B cell (primary cell): ENCODE data around the gene SLITRK2. TPM values are rescaled to one million over a fixed set of nuclear protein-coding genes. Genes with fewer than 3 reads are reported as not detected.

Experiments used
- ATAC-seq: fragments of 200-7000 bp; cut with Tn5 transposase; one replicate; pipeline ENCODE4 v1.10.0; 2021; ENCODE audit warnings: low read depth, mild to moderate bottlenecking, moderate number of reproducible peaks, moderate library complexity
- CTCF ChIA-PET: fragments of 350-600 bp; sonication (Branson Sonifier 250); formaldehyde crosslinking; loops from one replicate; lab custom pipeline; 2021; ENCODE audit warnings: antibody characterized with exemption, inconsistent platforms; lab: Charles Lee
- POLR2A ChIA-PET: fragments of 350-600 bp; sonication (Branson Sonifier 250); formaldehyde crosslinking; loops from one replicate; lab custom pipeline; 2021; ENCODE audit warnings: antibody characterized with exemption; lab: Charles Lee
- DNase-seq: peaks from one replicate; pipeline ENCODE4 v3.0.0; 2013
- H2AFZ ChIP-seq: 2 replicates; pipeline ENCODE4 v1.6.1; 2012; ENCODE audit warnings: mild to moderate bottlenecking, low read depth, low read length; ENCODE audit not compliant: insufficient read depth, poor library complexity, severe bottlenecking
- H3K27ac ChIP-seq, 2 donors: 1 replicate in 1 of 2; 2 replicates in 1 of 2; pipeline ENCODE4 v1.5.1; 2012 to 2013; ENCODE audit warnings: low read length in 2 of 2, mild to moderate bottlenecking in 2 of 2, moderate library complexity in 1 of 2
- H3K27me3 ChIP-seq, 4 experiments: fragments of 200-600 bp in 1 of 4; sonication (generic) in 1 of 4; replicated peaks in 1 of 4; 1 replicate in 2 of 4; 2 replicates in 2 of 4; pipeline versions ENCODE4 v1.6.1 to v1.7.0; 2013 to 2016; ENCODE audit warnings: low read length in 3 of 4, mild to moderate bottlenecking in 2 of 4, mixed read lengths in 1 of 4, moderate library complexity in 1 of 4; ENCODE audit not compliant: insufficient read depth in 4 of 4, control insufficient read depth in 3 of 4; ENCODE audit errors: control extremely low read depth in 1 of 4
- H3K36me3 ChIP-seq, 2 experiments: replicated peaks in 1 of 2; 1 replicate in 1 of 2; 2 replicates in 1 of 2; pipeline versions ENCODE4 v1.6.1 to v1.7.1; 2013; ENCODE audit warnings: low read length in 1 of 2; ENCODE audit not compliant: insufficient read depth in 2 of 2, control insufficient read depth in 1 of 2; ENCODE audit errors: control extremely low read depth in 1 of 2, extremely low read depth in 1 of 2
- H3K4me1 ChIP-seq, 2 donors: fragments of 200-600 bp in 1 of 2; sonication (generic) in 1 of 2; 1 replicate in 1 of 2; 2 replicates in 1 of 2; pipeline versions ENCODE4 v1.5.1 to v1.6.1; 2013 to 2017; ENCODE audit warnings: low read length in 2 of 2; ENCODE audit not compliant: control insufficient read depth in 2 of 2, insufficient read depth in 2 of 2
- H3K4me2 ChIP-seq: replicated peaks from 2 replicates; pipeline ENCODE3; 2012; ENCODE audit warnings: mild to moderate bottlenecking, low read depth, low read length; ENCODE audit not compliant: poor library complexity, severe bottlenecking
- H3K4me3 ChIP-seq, 5 experiments: fragments of 200-600 bp in 1 of 5; sonication (generic) in 1 of 5; 1 replicate in 3 of 5; 2 replicates in 2 of 5; pipeline versions ENCODE4 v1.5.1 to v1.7.0; 2011 to 2016; ENCODE audit warnings: low read length in 4 of 5, mild to moderate bottlenecking in 4 of 5, low read depth in 2 of 5, control low read depth in 1 of 5, moderate library complexity in 1 of 5; ENCODE audit not compliant: insufficient read depth in 1 of 5; ENCODE audit errors: control extremely low read depth in 1 of 5, extremely low read depth in 1 of 5
- H3K79me2 ChIP-seq: fragments of 200-600 bp; sonication (generic); one replicate; pipeline ENCODE4 v1.6.0; 2016; ENCODE audit warnings: low read length; ENCODE audit not compliant: control insufficient read depth, insufficient read depth
- H3K9ac ChIP-seq: fragments of 200-600 bp; sonication (generic); 2 replicates; pipeline ENCODE4 v1.6.1; 2017; ENCODE audit warnings: mild to moderate bottlenecking, low read length, moderate library complexity
- H3K9me3 ChIP-seq, 3 donors: one replicate each; pipeline versions ENCODE4 v1.6.1 to v1.7.1; 2013; ENCODE audit warnings: low read length in 2 of 3; ENCODE audit not compliant: control insufficient read depth in 2 of 3, insufficient read depth in 1 of 3; ENCODE audit errors: control extremely low read depth in 1 of 3
- H4K20me1 ChIP-seq: 2 replicates; pipeline ENCODE4 v1.6.0; 2012; ENCODE audit warnings: mild to moderate bottlenecking, low read length; ENCODE audit not compliant: insufficient read depth, control insufficient read depth, poor library complexity, severe bottlenecking
- H3K27ac Mint-ChIP-seq: one replicate; pipeline ENCODE4 v1.8.0; 2021; ENCODE audit warnings: mixed read lengths
- H3K27me3 Mint-ChIP-seq: one replicate; pipeline ENCODE4 v1.8.0; 2021; ENCODE audit warnings: mixed read lengths
- H3K4me1 Mint-ChIP-seq: one replicate; pipeline ENCODE4 v1.8.0; 2021; ENCODE audit warnings: mixed read lengths
- H3K4me3 Mint-ChIP-seq: one replicate; pipeline ENCODE4 v1.8.0; 2021; ENCODE audit warnings: mixed read lengths
- H3K9me3 Mint-ChIP-seq: one replicate; pipeline ENCODE4 v1.8.0; 2022; ENCODE audit warnings: mixed read lengths; ENCODE audit not compliant: insufficient read depth
- EZH2 ChIP-seq: IDR thresholded peaks from 2 replicates; pipeline ENCODE4 v1.6.1; 2012; ENCODE audit warnings: borderline replicate concordance, low read depth, mild to moderate bottlenecking, moderate library complexity, low read length; ENCODE audit not compliant: insufficient read depth, poor library complexity, severe bottlenecking
- WGBS: methylation state at CpG from one replicate; pipeline ENCODE4 v1.1.5; 2013; ENCODE audit warnings: missing lambda C conversion rate; ENCODE audit not compliant: insufficient coverage; 5-methylcytosine and 5-hydroxymethylcytosine counted together
- intact Hi-C: fragments of 100-400 bp; cut with micrococcal nuclease; formaldehyde crosslinking; loops from one replicate; pipeline ENCODE4 v1.10.0; 2022
- polyA plus RNA-seq: library from polyadenylated mRNA; depleted of rRNA; stranded (reverse); fragments of >200 nt; gene quantifications from 2 replicates; pipeline ENCODE4 v1.2.3, GENCODE V29; 2012
- total RNA-seq, 2 donors: library from RNA; stranded (reverse); fragments of 120-200 nt in 1 of 2; gene quantifications; 1 replicate in 1 of 2; 2 replicates in 1 of 2; pipeline versions ENCODE4 v1.2.3 to v1.2.4, GENCODE V29; 2013 to 2022
- TF ChIP-seq, protein P1 (sequence below): fragments of 200-600 bp; IDR thresholded peaks from one replicate; pipeline ENCODE4 v1.8.0; 2022; ENCODE audit warnings: antibody characterized with exemption, mild to moderate bottlenecking

SLITRK2 gene
- total and polyA plus RNA-seq, 2 donors (not counting 1 experiment from before 2014, with no cell fraction given): not detected

DNA sequence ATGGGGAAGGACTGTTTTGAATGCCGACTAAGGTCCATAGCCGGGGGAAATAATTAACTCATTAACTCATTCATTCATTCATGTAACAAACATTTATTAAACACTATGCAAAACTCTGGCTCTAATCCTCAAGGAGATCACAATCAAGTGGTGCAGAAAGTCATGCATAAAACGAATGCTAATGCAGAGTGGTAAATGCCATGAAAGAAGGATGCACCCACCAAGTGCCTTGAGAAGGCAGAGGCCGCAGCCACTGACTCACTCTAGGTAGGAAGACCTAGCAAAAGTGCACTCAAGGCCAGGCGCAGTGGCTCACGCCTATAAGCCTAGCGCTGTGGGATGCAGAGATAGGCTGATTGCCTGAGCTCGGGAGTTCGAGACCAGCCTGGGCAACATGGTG, 22.9 kb downstream of the SLITRK2 start:
- Mint-ChIP-seq H3K27me3 (no peaks in the 10 kb centered on the region), H3K4me1 (no peaks in the 10 kb centered on the region), H3K4me3 (no peak overlapping the region), H3K27ac (no peak overlapping the region), H3K9me3 (no peaks in the 10 kb centered on the region)
- H3K4me3 ChIP-seq: no peak overlapping the region
- H2AFZ ChIP-seq: no peak overlapping the region
- no peaks in the 10 kb centered on the region for H3K4me1 ChIP-seq
- no peak overlapping the region for H3K4me2 ChIP-seq
- DNase-seq (no peak), ATAC-seq (no peak)
- TF ChIP-seq EZH2: no peak
- WGBS: 100% methylated on average over 2 of the region's 9 CpGs
- H4K20me1 ChIP-seq: no peaks in the 10 kb centered on the region
- H3K79me2 ChIP-seq: no peaks in the 10 kb centered on the region
- H3K27me3 ChIP-seq: no peaks in the 10 kb centered on the region
- CTCF ChIA-PET: no interaction called here
- no peak overlapping the region for H3K27ac ChIP-seq
- H3K36me3 ChIP-seq: no peaks in the 10 kb centered on the region
- no peak overlapping the region for H3K9ac ChIP-seq
- POLR2A ChIA-PET: no interaction called here
- H3K9me3 ChIP-seq: no peaks in the 10 kb centered on the region
- intact Hi-C loops: no loop called here

DNA sequence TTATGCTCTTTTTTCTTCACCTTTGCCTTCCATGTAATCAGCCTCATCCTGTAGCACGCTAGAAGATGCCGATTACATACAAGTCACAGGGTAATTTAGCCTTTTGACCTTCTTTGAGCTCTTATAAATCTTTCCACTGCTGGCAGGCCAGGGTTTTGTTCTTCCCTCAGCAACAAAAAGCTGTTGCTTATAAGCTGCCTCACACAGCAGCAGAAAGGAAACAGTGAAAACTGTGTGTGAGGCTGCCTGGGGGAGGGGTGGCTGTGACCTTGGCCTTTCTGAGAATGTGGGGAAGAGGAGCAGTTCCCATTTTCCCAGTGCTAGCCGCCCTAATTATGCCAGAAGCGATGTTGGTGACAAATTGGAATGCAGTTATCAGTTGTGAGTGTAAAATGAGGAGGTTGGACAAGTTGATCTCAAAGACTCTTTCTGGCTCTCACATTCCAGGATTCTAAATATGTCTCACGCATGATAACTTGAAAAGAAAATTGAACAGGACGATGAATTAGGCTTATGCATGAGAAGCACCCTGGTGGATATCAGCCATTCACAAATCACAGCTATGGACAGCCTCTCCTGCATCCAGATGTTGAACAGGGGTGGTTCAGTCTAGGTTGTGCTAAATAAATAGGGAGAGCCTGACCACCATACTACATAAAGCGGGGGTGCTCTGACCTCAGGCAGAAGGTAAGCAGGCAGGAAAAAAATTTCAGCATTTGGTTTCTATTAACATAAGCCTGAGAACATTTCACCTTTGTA, 25.7 kb downstream of the SLITRK2 start:
- Histone ChIP-seq H3K79me2 (no peaks in the 10 kb centered on the region), H3K9me3 (no peaks in the 10 kb centered on the region), H3K36me3 (no peaks in the 10 kb centered on the region), H3K4me3 (no peak overlapping the region), H3K4me2 (no peak overlapping the region), H3K27me3 (no peaks in the 10 kb centered on the region), H3K4me1 (no peaks in the 10 kb centered on the region), H3K27ac (no peak overlapping the region), H4K20me1 (no peaks in the 10 kb centered on the region), H2AFZ (no peak overlapping the region), H3K9ac (no peak overlapping the region)
- no peak overlapping the region for H3K27ac Mint-ChIP-seq
- no CpG with 5 or more reads among the region's 7 CpGs for WGBS
- no peaks in the 10 kb centered on the region for H3K4me1 Mint-ChIP-seq
- no peak overlapping the region for H3K4me3 Mint-ChIP-seq
- POLR2A ChIA-PET: no interaction called here
- no peaks in the 10 kb centered on the region for H3K27me3 Mint-ChIP-seq
- DNase-seq (no peak), ATAC-seq (no peak)
- intact Hi-C loops: no loop called here
- TF ChIP-seq EZH2: no peak
- TF ChIP-seq, protein P1, sequence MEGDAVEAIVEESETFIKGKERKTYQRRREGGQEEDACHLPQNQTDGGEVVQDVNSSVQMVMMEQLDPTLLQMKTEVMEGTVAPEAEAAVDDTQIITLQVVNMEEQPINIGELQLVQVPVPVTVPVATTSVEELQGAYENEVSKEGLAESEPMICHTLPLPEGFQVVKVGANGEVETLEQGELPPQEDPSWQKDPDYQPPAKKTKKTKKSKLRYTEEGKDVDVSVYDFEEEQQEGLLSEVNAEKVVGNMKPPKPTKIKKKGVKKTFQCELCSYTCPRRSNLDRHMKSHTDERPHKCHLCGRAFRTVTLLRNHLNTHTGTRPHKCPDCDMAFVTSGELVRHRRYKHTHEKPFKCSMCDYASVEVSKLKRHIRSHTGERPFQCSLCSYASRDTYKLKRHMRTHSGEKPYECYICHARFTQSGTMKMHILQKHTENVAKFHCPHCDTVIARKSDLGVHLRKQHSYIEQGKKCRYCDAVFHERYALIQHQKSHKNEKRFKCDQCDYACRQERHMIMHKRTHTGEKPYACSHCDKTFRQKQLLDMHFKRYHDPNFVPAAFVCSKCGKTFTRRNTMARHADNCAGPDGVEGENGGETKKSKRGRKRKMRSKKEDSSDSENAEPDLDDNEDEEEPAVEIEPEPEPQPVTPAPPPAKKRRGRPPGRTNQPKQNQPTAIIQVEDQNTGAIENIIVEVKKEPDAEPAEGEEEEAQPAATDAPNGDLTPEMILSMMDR: no peak
- CTCF ChIA-PET: no interaction called here
- H3K9me3 Mint-ChIP-seq: no peaks in the 10 kb centered on the region
